SH-SY5Y (cell line): Measurements from ENCODE around the gene GPC5.

ENCODE experiments used
- GATA2 ChIP-seq: IDR thresholded peaks from 2 replicates; pipeline ENCODE4 v1.6.1; 2011; ENCODE audit warnings: mild to moderate bottlenecking, low read depth, low read length
- GATA3 ChIP-seq: IDR thresholded peaks from 2 replicates; pipeline ENCODE4 v1.6.1; 2011; ENCODE audit warnings: low read depth, mild to moderate bottlenecking, low read length, moderate library complexity

Gene GPC5

DNA sequence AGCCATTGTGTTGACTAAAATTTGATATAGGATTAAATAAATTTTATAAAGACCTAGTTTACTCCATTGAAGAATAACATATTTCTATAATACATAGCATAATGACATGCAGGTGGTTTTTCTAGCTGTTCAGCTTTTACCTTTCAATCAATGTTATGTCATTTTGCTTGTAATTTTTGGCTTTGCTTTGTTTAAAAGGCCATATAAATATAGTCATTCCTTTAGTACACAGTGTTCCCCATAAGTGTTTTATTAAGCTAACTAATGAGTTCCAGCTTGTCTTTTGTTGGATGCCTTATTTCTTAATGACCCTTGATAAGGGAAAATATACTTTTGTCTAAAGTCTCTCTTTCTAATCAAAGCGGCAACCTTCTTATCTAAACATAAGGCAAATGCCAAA, 921.9 kb downstream of the GPC5 start:
- TF ChIP-seq GATA3 = no peak
- TF ChIP-seq GATA2 = no peak

DNA sequence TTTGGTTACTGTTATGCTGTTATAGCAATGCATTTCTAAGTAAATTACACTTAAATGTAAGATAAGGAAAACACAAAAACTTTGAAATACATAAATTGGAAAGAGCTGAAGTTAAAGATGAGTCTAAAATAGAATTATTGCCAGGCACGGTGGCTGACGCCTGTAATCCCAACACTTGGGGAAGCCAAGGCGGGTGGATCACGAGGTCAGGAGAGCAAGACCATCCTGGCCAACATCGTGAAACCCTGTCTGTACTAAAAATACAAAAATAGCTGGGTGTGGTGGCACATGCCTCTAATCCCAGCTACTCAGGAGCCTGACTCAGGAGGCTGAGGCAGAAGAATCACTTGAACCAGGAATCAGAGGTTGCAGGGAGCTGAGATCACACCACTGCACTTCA, 922.8 kb downstream of the GPC5 start:
- TF ChIP-seq GATA2 (no peak), GATA3 (no peak)

DNA sequence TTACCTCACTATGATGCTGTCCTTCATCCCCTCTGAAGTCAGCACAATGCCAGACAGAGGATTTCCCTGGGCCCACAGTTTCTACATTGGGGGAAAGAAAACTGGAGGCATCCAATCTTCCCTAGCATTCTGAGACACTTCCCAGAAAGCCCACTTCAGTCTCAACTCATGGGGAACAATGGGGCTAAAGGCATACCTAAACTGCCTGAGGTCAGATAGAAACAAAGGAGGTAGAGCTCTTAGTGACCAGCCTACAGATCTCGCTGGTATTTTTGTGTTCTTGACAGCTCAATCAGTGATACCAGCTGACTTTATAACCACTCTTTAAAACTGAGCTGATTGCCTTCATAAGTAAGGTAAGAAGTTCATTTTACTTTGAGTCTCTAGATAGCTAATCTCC, 947.2 kb downstream of the GPC5 start:
- TF ChIP-seq GATA2 (no peak), GATA3 (no peak)

DNA sequence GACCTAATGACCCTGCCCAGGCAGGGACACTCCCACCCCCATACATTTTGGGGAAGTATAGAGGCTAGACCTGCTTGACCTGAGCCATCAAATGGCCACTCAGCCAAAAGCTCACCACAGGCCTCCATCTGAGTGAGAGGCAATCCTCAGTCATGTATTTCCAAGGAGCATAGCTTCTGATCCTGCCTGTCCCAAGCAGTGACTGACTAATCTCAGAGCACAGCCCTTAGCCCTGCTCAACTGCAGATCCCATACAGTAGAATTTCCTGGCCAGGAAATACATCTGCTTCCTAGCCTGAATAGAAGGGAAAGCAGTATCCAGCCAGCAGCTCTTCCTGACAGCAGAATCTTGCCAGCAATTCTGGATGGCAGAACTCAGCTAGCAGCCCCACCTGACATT, 947.6 kb downstream of the GPC5 start:
- TF ChIP-seq GATA3 (no peak), GATA2 (no peak)

DNA sequence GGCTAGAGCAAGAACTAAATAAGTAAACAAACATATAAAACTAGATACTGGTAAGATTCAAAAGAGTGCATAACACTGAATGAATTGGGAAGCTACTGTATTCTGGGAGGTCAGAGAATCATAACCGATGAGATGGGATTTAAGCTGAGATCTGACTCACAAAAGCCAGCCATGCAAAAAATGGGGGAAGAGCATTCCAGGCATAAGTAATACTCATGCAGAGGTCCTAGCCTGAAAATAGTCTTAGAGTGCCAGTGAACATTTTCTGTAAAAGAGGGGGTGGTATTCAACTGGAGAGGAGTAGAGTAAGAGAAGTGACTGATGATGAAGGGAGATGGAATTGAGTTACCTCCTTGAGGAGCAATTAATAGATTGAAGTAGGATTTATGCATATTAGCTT, 956.2 kb downstream of the GPC5 start:
- TF ChIP-seq GATA2 (no peak), GATA3 (no peak)

DNA sequence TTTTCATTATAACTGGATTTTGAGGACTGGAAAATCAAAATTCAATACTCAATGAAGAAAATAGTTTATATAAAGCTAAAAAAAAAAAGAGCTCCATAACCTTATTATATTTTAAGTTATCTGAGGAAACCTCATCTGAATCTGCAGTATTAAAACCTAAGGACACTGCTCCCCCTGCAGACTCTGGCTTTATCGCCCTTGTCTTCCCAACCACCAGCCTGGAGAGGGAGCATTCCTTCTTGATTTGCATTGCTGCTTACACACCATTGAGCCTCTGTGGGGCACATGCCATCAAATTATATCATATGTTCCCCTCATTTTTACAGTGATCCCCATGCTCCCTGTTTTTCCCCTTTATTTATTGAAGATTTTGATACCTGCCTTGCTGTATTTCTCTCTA, 956.8 kb downstream of the GPC5 start:
- TF ChIP-seq GATA3 (no peak), GATA2 (no peak)

DNA sequence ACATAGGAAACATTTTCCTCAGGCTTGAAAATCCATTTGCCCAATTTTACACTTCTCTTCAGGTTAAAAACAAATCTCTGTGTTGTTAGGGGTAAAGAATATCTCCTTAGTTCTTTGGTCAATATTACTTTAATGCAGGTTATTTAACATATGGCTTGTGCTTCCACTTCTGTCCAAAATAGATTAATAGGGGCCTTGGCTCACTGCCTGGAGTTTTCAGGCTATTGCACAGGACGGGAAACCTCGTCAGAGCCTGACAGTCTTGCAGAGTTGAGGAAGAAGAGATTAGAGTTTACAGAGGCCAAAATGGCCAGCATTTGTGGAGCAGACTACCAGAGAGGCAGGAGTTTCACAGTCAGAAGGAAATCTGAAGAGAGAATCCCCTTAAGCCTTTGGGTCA, 964.3 kb downstream of the GPC5 start:
- TF ChIP-seq GATA2 = no peak
- TF ChIP-seq GATA3 = no peak

DNA sequence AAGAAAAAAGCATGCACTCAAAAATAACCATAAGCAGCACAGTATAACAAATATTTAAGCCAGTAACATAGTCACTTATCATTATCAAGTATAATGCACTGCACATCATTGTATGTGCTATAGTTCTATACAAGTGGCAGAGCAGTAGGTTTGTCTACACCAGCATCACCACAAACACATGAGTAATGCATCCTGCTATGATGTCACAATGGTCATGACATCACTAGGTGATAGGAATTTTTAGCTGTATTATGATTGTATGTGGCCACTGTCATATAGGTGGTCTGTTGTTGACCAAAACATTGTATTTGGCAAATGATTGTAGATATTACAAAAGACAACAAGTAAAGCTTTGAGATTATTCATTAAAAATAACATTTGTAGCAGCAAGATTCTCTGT, 967.5 kb downstream of the GPC5 start:
- TF ChIP-seq GATA3 (no peak), GATA2 (no peak)

DNA sequence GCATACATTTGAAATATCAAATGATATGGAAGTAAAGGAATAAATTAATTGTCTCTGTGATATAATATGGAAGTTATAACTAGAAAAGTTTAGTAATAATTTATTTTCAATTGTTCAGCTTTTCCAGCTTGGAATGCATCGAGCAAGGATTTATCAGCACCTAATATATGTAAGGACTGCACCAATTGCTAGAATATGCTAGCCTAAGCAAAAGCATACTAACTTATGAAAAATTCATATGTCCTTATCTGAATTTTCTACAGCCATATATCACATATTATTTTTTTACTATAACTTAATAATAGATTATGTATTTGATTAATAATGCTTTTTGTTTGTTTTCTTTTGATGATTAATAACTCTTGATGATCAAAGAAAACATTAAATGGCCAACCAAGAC, 979.0 kb downstream of the GPC5 start:
- TF ChIP-seq GATA2 = no peak
- no peak for TF ChIP-seq GATA3

DNA sequence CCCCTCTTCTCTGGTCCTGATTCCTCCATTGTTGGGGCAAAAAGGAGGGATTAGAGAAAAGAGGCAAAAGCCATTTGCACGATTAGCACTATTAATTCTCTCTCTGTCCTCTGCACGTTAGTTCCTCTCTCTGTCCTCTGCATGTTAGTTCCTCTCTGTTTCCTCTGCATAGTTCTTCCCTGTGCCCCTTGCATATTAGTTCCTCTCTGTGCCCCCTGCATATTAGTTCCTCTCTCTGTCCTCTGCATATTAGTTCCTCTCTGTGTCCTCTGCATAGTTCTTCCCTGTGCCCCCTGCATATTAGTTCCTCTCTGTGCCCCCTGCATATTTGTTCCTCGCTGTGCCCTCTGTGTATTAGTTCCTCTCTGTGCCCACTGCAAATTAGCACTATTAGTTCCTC, 981.0 kb downstream of the GPC5 start:
- no peak for TF ChIP-seq GATA3
- no peak for TF ChIP-seq GATA2

DNA sequence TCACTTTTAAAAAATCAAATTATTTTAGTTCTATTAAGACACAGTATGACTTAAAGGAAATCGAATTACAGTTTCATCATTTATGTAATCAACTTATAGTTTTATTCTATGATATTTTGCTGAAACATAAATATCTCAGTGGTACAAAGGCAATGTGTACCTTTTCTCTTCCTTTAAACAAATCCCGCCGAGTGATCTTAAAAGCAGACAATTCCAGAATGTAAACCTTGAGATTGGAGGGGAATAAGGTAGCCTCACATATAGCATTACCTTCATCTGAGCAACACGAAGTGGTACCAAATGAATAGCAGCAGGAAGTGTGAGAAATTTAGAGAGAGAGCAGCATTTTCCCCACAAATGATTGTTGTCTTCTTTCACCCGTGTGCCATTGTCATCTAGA, 986.0 kb downstream of the GPC5 start:
- no peak for TF ChIP-seq GATA2

DNA sequence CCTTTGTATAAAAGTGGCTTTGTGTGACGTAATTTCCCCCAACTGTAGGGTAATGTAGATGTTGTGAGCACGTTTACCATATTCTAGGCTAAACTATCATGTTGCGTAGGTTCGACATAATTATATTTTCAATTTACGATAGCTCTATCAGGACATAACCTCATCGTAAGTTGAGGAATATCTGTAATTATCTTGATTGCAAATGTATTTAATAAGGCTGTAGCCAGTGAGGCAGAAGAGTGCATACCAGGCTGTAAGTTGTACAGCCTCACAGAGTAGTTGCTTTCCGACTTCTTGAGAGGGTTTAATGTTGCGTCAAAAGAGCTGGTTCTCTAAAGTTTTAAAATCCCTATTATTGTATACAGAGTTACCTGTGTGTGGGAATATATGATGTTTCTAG, 988.8 kb downstream of the GPC5 start:
- TF ChIP-seq GATA3 (no peak), GATA2 (no peak)

DNA sequence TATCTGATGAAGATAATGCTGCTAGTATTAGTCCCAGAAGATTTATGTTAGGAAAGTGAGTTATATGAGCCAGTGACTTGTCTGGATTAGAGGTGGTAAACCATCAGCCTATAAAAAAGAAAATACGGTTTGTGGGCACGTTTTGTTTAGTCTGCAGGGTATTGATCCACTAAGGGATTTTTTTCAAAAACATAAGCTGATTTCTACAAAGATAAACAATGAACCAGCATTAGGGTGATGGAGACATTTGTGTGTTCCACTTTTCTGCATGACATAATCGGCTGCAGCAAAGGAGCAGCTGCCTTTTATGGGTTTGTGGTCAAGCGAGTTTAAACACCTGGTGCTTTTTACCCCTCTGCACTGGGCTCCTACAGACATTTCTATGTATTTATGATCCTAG, 991.8 kb downstream of the GPC5 start:
- TF ChIP-seq GATA3 (no peak), GATA2 (no peak)

DNA sequence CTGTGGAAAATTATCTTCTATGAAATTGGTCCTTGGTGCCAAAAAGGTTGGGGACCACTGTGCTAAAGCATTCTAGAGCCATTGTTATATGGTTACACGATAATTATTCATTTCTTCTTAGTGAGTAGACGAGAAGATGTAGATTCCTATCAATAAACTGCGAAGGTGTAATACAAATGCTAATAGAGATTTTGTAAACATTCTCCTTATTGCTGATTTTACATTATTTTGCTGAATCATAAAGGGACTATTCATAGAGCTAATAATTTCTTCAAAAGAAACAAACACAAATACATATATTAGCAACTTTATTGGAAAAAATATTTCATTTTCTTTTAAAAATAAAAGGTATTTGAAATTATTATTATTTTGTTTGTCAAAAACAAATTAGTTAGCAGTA, 1005.2 kb downstream of the GPC5 start:
- TF ChIP-seq GATA2 = no peak
- TF ChIP-seq GATA3 = no peak

DNA sequence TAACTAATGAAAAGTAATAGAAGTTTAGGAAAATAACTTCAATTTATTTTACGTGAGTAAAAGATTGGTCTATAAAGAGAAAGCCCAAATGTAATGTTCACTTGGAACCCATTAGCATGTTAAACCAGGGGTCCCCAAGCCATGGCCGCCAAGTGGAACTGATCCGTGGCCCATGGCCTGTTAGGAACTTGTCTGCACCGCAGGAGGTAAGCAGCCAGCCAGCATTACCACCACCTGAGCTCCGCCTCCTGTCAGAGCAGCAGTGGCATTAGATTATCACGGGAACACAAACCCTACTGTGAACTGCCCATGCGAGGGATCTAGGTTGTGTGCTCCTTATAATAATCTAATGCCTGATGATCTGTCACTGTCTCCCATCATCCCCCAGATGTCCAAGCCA, 1009.4 kb downstream of the GPC5 start:
- TF ChIP-seq GATA2 (no peak), GATA3 (no peak)

DNA sequence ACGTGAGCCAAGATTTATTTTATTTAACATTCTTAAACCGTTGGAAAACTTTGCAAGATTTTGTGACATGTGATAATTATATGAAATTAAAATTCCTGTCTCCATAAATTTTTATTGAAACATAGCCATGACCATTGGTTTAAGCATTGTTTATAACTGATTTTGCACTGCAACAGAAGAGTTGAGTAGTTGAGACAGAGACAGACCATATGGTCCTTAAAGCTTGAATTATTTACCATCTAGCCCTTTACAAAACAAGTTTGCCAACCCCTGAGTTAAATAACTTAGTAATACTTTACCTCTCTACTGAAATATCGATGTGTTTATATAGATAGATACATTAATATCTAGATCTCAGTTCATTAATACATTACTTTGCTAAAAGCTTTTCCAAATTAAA, 1014.1 kb downstream of the GPC5 start:
- TF ChIP-seq GATA3 = no peak
- TF ChIP-seq GATA2 = no peak

DNA sequence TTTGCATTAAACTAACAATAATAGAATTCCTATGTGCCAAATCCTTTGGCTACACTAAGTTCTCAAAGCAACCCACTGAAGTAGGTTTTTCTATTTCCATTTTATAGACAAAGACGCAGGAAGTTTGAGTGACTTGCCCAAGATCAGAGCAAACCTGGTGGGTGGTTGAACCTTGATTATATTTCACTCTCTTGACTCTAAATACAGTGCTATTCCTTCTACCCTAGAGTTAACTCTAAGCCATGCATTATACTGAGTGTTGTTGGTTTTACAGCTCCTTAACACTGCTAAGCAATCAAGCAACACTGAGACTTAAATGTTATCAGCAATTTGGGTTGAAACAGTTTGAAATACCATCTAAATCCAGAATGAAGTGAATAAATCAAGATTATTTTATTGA, 1014.6 kb downstream of the GPC5 start:
- no peak for TF ChIP-seq GATA2
- TF ChIP-seq GATA3 = no peak

DNA sequence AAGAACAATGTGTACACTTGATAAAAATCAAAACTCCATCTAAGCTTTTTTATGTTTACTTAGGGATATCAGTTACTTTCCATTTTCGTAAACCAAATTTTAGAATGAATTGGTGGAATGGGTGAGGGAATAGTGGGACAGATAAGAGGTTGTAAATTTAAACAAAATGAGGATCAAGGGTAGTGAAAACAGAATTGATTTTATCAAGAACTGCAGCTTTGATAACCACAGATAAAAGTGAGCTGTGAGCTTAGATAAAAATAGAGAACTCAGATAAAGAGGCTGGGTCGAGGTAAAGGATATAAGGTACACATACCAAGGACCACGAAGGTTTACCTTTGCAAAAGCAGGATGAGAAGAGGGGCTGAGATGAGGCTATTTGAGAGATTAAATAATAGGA, 1015.0 kb downstream of the GPC5 start:
- no peak for TF ChIP-seq GATA2
- TF ChIP-seq GATA3 = no peak
